Tongue (tissue), 3 donors: ENCODE measurements around the gene ROBO2. TPM values are rescaled to one million over a fixed set of nuclear protein-coding genes. Genes with fewer than 3 reads are reported as not detected.

Source experiments
- DNase-seq: peaks from one replicate; pipeline ENCODE4 v3.0.0-alpha.2; 2015
- small RNA-seq: library from RNA; depleted of rRNA; stranded (forward); fragments of <200 nt; gene quantifications from one replicate; pipeline ENCODE3, GENCODE V24; 2014; ENCODE audit warnings: low replicate concordance
- total RNA-seq: library from RNA; depleted of rRNA; stranded (reverse); fragments of >200 nt; gene quantifications from one replicate; pipeline ENCODE4 v1.2.3, GENCODE V29; 2014

The ROBO2 gene
- total RNA-seq, 1 donor from 2014 or later, result 22.1 TPM

- no peak for DNase-seq
Observed at GRCh38 chr3:77699125-77699691, 659.3 kb downstream of the ROBO2 start.

Small RNAs within 50 kb of the gene (small RNA-seq; reads per million reads assigned to genes)
- gene RNU6-386P, result not detected
